ENCODE measurements around the gene PBX1.

- TF ChIP-seq FOXP2 (optimal IDR thresholded peaks at IDR 0.05; ENCODE audit: borderline replicate concordance, extremely low read depth, extremely low read length, insufficient read depth) (no peak), TAF1 (IDR thresholded peaks at IDR 0.05; ENCODE audit: borderline replicate concordance, insufficient read depth, low read length) (no peak)
Observed at GRCh38 chr1:164628772-164629171, 69.8 kb downstream of the PBX1 start.
